ENCODE data around the gene DTNA. TPM values are rescaled to one million over a fixed set of nuclear protein-coding genes. Genes with fewer than 3 reads are reported as not detected.

Gene DTNA
- total and polyA plus RNA-seq, 2 of the 8 experiments (the other 6 are each of a cell fraction or from before 2014, with no cell fraction given): 30.2 to 32.7 TPM

- TF ChIP-seq HDAC6 (IDR thresholded peaks at IDR 0.05; ENCODE audit: low read depth, low read length) (no peak), CBX8 (IDR thresholded peaks at IDR 0.05; ENCODE audit: borderline replicate concordance, low read depth, low read length) (no peak), CHD7 (IDR thresholded peaks at IDR 0.05; ENCODE audit: insufficient replicate concordance, low read length) (no peak), BACH1 (IDR thresholded peaks at IDR 0.05; ENCODE audit: low read length) (no peak), EGR1 (IDR thresholded peaks at IDR 0.05; ENCODE audit: borderline replicate concordance, low read depth, low read length) (no peak), TBP (IDR thresholded peaks at IDR 0.05; ENCODE audit: low read depth, low read length) (no peak), NANOG (IDR thresholded peaks at IDR 0.05; ENCODE audit: insufficient read depth, low read depth, low read length, poor library complexity, severe bottlenecking) (no peak), SAP30 (IDR thresholded peaks at IDR 0.05; ENCODE audit: insufficient read depth, insufficient replicate concordance, low read length) (no peak), POU5F1 (IDR thresholded peaks at IDR 0.05; ENCODE audit: low read depth, low read length) (no peak)
These were observed 153.6 kb downstream of the DTNA start (continued) for GRCh38 chr18:34863702-34864101.
